Heart left ventricle (tissue), 16 donors: ENCODE results near the gene JPH3. TPM values are rescaled to one million over a fixed set of nuclear protein-coding genes. Genes with fewer than 3 reads are reported as not detected.

Experiments used
- ATAC-seq, 4 donors: fragments of 200-7000 bp; cut with Tn5 transposase; one replicate each; pipeline ENCODE4 v1.9.1; 2020 to 2022; ENCODE audit warnings: moderate library complexity in 4 of 4, mild to moderate bottlenecking in 3 of 4, moderate number of reproducible peaks in 1 of 4
- DNase-seq, 5 donors: peaks; one replicate each; pipeline ENCODE4 v3.0.0-alpha.2; 2020
- H3K27ac ChIP-seq, 12 donors: fragments of 200-600 bp; sonication (generic) in 4 of 12; one replicate each; pipeline versions ENCODE4 v1.5.0 to v1.8.0; 2016 to 2022; ENCODE audit warnings: mild to moderate bottlenecking in 2 of 12
- H3K27me3 ChIP-seq, 9 donors: fragments of 200-600 bp; sonication (generic) in 2 of 9; one replicate each; pipeline versions ENCODE4 v1.5.1 to v1.8.0; 2016 to 2022; ENCODE audit warnings: mild to moderate bottlenecking in 3 of 9
- H3K36me3 ChIP-seq, 9 donors: fragments of 200-600 bp; sonication (generic) in 2 of 9; one replicate each; pipeline versions ENCODE4 v1.5.0 to v1.8.0; 2018 to 2022; ENCODE audit warnings: mild to moderate bottlenecking in 2 of 9
- H3K4me1 ChIP-seq, 12 donors: fragments of 200-600 bp; sonication (generic) in 4 of 12; one replicate each; pipeline versions ENCODE4 v1.5.0 to v1.8.0; 2016 to 2022; ENCODE audit warnings: mild to moderate bottlenecking in 3 of 12
- H3K4me3 ChIP-seq, 12 donors: fragments of 200-600 bp; sonication (generic) in 4 of 12; one replicate each; pipeline versions ENCODE4 v1.5.0 to v1.8.0; 2017 to 2022; ENCODE audit warnings: mild to moderate bottlenecking in 9 of 12, moderate library complexity in 4 of 12
- H3K9me3 ChIP-seq, 12 donors: fragments of 200-600 bp; sonication (generic) in 4 of 12; one replicate each; pipeline versions ENCODE4 v1.5.0 to v1.8.0; 2016 to 2022; ENCODE audit warnings: mild to moderate bottlenecking in 1 of 12
- CTCF ChIP-seq, 12 donors: fragments of 200-600 bp; sonication (generic) in 4 of 12; IDR thresholded peaks; one replicate each; pipeline versions ENCODE4 v1.5.0 to v1.8.0; 2018 to 2022; ENCODE audit warnings: antibody characterized with exemption in 12 of 12, mild to moderate bottlenecking in 5 of 12
- POLR2A ChIP-seq, 2 donors: fragments of 450-650 bp; IDR thresholded peaks; one replicate each; pipeline ENCODE4 v1.6.1; 2017; ENCODE audit warnings: antibody characterized with exemption in 2 of 2, mild to moderate bottlenecking in 2 of 2, moderate library complexity in 2 of 2
- WGBS, 4 donors: extraction: QIAGEN DNeasy Blood & Tissue Kit in 2 of 4; methylation state at CpG; one replicate each; pipeline versions ENCODE4 v1.1.5 to v1.1.7; 2013 to 2018; 5-methylcytosine and 5-hydroxymethylcytosine counted together
- intact Hi-C, 10 donors: fragments of 100-400 bp; cut with DNase I; formaldehyde crosslinking; loops; one replicate each; pipeline versions ENCODE4 v1.11.1 to v1.14.2; 2022
- polyA plus RNA-seq, 2 donors: library from polyadenylated mRNA; stranded (reverse); fragments of 200-250 nt; gene quantifications; one replicate each; pipeline ENCODE4 v1.2.3, GENCODE V29; 2013
- total RNA-seq, 9 donors: library from RNA; depleted of rRNA in 2 of 9; stranded (reverse); fragments of >200 nt in 2 of 9; fragmentation: NEBNext Ultra II Directional in 3 of 9; extraction: Animal tissue kit (Norgen Biotek cat#: 25700) in 3 of 9; gene quantifications; one replicate each; pipeline versions ENCODE4 v1.1.0 to v1.2.4, GENCODE V29; 2016 to 2023
- donor health status: ischemic (EF 13 %, LVEDD 7.1; RV severe dilation, severe dysfunction).
- donor health status: healthy with polysubstance abuse.
- donor health status: DM: no; HTN: yes; CAD: no.
- donor health status: DM: no; HTN: no; CAD: no.
- donor health status: ischemic (EF 25% LVEDD 6.9; RV normal size, moderate dysfunction).
- donor health status: ischemic (EF 25% LVEDD 5.7; RV mildly dilated, moderate dysfunction).
- donor health status: healthy.
- donor health status: DM: yes; HTN: yes; CAD: no.
- donor health status: ischemic (EF 35%, LVEDD 5.7; RV mildly dilated, moderate dysfunction).
- donor health status: nonischemic (EF 11% LVEDD 7.7; RV severe dilation, severe dysfunction).
- donor health status: DM: yes; HTN: yes; CAD: no.
- donor health status: PGD.
- donor health status: ischemic (EF 29% LVEDD 5.4; RV normal size, mild dysfunction).
- donor health status: nonischemic (EF 23%, LVEDD 6.1; RV moderate dilation, normal function).

Gene JPH3
- total and polyA plus RNA-seq, 11 donors, result 0.03 to 0.58 (median 0.21) TPM; not detected in 7

- Histone ChIP-seq H3K4me3 (no peak overlapping the region), H3K9me3 (peaks cover 0 to 3% (median 0%) of the 10 kb centered on the region in 12 donors), H3K27ac (no peak overlapping the region), H3K27me3 (peaks cover 0 to 31% (median 6%) of the 10 kb centered on the region in 9 donors), H3K36me3 (no peaks in the 10 kb centered on the region), H3K4me1 (no peaks in the 10 kb centered on the region)
- intact Hi-C loops, result no loop called here
- WGBS, 4 donors, result 75 to 80% (median 78%) methylated on average over 28 to 29 of the region's 29 CpGs
- TF ChIP-seq POLR2A (IDR thresholded peaks at IDR 0.05), result no peak
- TF ChIP-seq CTCF (IDR thresholded peaks at IDR 0.05), result no peak
- no peak for ATAC-seq
- peak in 1 of 5 donors; percentile 32 for DNase-seq
Measured at GRCh38 chr16:87648698-87649487, 46.6 kb downstream of the JPH3 start.

DNA sequence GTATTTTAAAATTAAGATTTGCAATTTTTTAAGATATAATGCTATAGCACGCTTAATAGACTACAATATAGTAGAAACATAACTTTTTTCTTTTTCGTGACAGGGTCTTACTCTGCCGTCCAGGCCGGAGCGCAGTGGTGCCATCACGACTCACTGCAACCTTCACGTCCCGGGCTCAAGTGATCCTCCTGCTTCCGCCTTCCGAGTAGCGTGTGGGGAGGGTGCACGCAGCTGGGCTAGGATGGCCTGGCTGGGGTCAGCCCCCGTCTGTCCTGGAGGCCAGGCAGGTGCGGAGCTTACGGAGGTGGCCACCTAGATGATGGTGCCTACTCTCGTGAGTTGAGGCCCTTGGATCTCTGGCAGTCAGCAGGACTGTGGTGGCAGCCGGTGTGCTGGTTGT lies 50.1 kb downstream of the JPH3 start:
- Histone ChIP-seq H3K27me3 (peaks cover 0 to 35% (median 5%) of the 10 kb centered on the region in 9 donors), H3K9me3 (peaks cover 0 to 2% (median 0%) of the 10 kb centered on the region in 12 donors), H3K27ac (no peak overlapping the region), H3K4me3 (no peak overlapping the region), H3K36me3 (no peaks in the 10 kb centered on the region), H3K4me1 (no peaks in the 10 kb centered on the region)
- intact Hi-C loops, result no loop called here
- WGBS, 4 donors, result 89 to 92% (median 90%) methylated on average over 13 to 17 of the region's 17 CpGs
- TF ChIP-seq POLR2A (IDR thresholded peaks at IDR 0.05) (no peak), CTCF (IDR thresholded peaks at IDR 0.05) (no peak)
- ATAC-seq, result no peak
- peak in 1 of 5 donors; percentile 48 for DNase-seq

GRCh38 chr16:87652799-87653198 lies 50.5 kb downstream of the JPH3 start:
- no peak for TF ChIP-seq POLR2A (IDR thresholded peaks at IDR 0.05)
- no peak for TF ChIP-seq CTCF (IDR thresholded peaks at IDR 0.05)
- WGBS, 4 donors, result 47 to 67% (median 50%) methylated on average over 5 to 6 of the region's 6 CpGs
- Histone ChIP-seq H3K4me1 (no peaks in the 10 kb centered on the region), H3K27me3 (peaks cover 0 to 31% (median 5%) of the 10 kb centered on the region in 9 donors), H3K4me3 (no peak overlapping the region), H3K27ac (no peak overlapping the region), H3K36me3 (no peaks in the 10 kb centered on the region), H3K9me3 (peaks cover 0 to 7% (median 0%) of the 10 kb centered on the region in 12 donors)
- DNase-seq (peak in 1 of 5 donors; percentile 20), ATAC-seq (no peak)
- intact Hi-C loops, result no loop called here

DNA sequence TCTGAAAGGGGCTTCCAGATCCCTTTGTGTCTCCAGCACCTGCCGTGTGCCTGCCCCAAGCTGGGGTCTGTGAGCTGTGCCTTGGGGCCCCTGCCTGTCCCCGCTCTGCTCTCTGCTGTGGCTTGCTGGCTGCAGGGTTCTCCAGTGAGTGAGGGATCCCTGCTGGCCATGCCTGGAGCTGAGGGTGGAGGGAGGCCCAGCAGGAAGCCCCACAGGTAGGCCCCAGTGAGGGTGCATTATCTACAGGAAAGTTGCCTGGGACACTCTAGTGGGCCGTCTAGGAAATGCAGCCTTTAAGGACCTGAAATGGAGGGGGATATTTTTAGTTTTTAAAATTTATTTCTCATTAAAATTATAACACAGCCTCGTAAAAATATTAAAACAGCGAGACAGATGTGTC lies 50.9 kb downstream of the JPH3 start:
- ATAC-seq (no peak), DNase-seq (peak in 1 of 5 donors; percentile 26)
- no peak for TF ChIP-seq POLR2A (IDR thresholded peaks at IDR 0.05)
- TF ChIP-seq CTCF (IDR thresholded peaks at IDR 0.05), result peak in 2 of 12 donors; percentile 10 to 13
- Histone ChIP-seq H3K4me3 (no peak overlapping the region), H3K27ac (no peak overlapping the region), H3K27me3 (peaks cover 0 to 27% (median 5%) of the 10 kb centered on the region in 9 donors), H3K9me3 (peaks cover 0 to 9% (median 0%) of the 10 kb centered on the region in 12 donors), H3K4me1 (no peaks in the 10 kb centered on the region), H3K36me3 (no peaks in the 10 kb centered on the region)
- intact Hi-C loops, result no loop called here
- 56 to 71% (median 62%) methylated on average over 4 to 5 of the region's 5 CpGs for WGBS, 4 donors
